K562 (cell line): ENCODE results near the gene SMC6.

Experiments
- CTCF ChIP-seq, 3 experiments: IDR thresholded peaks in 2 of 3; conservative IDR thresholded peaks in 1 of 3; 2 replicates each; pipeline ENCODE4 v1.5.1; 2011 to 2012; ENCODE audit warnings: low read length in 3 of 3, mild to moderate bottlenecking in 3 of 3, control low read depth in 2 of 3, improper control_type of control experiment in 1 of 3, inconsistent platforms in 1 of 3, low read depth in 1 of 3, mixed read lengths in 1 of 3, moderate library complexity in 1 of 3; ENCODE audit not compliant: insufficient read depth in 2 of 3
- MYC ChIP-seq, 2 experiments: fragments of 250-450 bp in 1 of 2; sonication (Bioruptor Pico) in 1 of 2; IDR thresholded peaks; 2 replicates each; pipeline versions ENCODE4 v1.5.1 to v1.6.1; 2012 to 2021; ENCODE audit warnings: low read depth in 2 of 2, borderline replicate concordance in 1 of 2, improper control_type of control experiment in 1 of 2, low read length in 1 of 2, mild to moderate bottlenecking in 1 of 2, moderate library complexity in 1 of 2
- PRDM10 ChIP-seq: fragments of 450-650 bp; IDR thresholded peaks from 2 replicates; pipeline ENCODE4 v1.6.1; 2018; ENCODE audit not compliant: partially characterized antibody
- SP1 ChIP-seq: sonication (generic); formaldehyde crosslinking; IDR thresholded peaks from 2 replicates; pipeline ENCODE4 v1.8.1; 2022; ENCODE audit warnings: mild to moderate bottlenecking, missing genetic modification reagents
- STAG1 ChIP-seq: sonication (generic); formaldehyde crosslinking; IDR thresholded peaks from 2 replicates; pipeline ENCODE4 v1.5.0; 2020; ENCODE audit warnings: missing genetic modification reagents, borderline replicate concordance
- YY1 ChIP-seq, 3 experiments: IDR thresholded peaks; 2 replicates each; pipeline ENCODE4 v1.6.1; 2011; ENCODE audit warnings: low read length in 2 of 3, mild to moderate bottlenecking in 2 of 3, moderate library complexity in 2 of 3, borderline replicate concordance in 1 of 3, control low read depth in 1 of 3, low read depth in 1 of 3; ENCODE audit not compliant: insufficient read depth in 3 of 3, insufficient replicate concordance in 2 of 3, control insufficient read depth in 1 of 3, insufficient read length in 1 of 3; ENCODE audit errors: extremely low read depth in 1 of 3
- ZNF232 ChIP-seq: sonication (generic); formaldehyde crosslinking; IDR thresholded peaks from 2 replicates; pipeline ENCODE4 v1.8.0; 2022; ENCODE audit warnings: mild to moderate bottlenecking, missing genetic modification reagents
- ZSCAN32 ChIP-seq: fragments of 450-650 bp; formaldehyde crosslinking; IDR thresholded peaks from 2 replicates; pipeline ENCODE4 v1.4.0; 2020; ENCODE audit warnings: mild to moderate bottlenecking, moderate library complexity

GRCh38 chr2:17627434-17627833 lies 126.2 kb downstream of the SMC6 start:
- TF ChIP-seq ZSCAN32 (CRISPR knock-in tag) (no peak), STAG1 (CRISPR knock-in tag) (no peak), CTCF (IDR thresholded peaks at IDR 0.05 in 2 of 3, conservative IDR thresholded peaks at IDR 0.05 in 1 of 3; ENCODE audit: insufficient read depth in 2 of 3, low read depth in 1 of 3, low read length in 3 of 3) (no peak), SP1 (CRISPR knock-in tag) (no peak), YY1 (IDR thresholded peaks at IDR 0.05; ENCODE audit: borderline replicate concordance in 1 of 3, control insufficient read depth in 1 of 3, extremely low read depth in 1 of 3, insufficient read depth in 3 of 3, insufficient read length in 1 of 3, insufficient replicate concordance in 2 of 3, low read depth in 1 of 3, low read length in 2 of 3) (no peak), PRDM10 (no peak), MYC (IDR thresholded peaks at IDR 0.05; ENCODE audit: low read depth, low read length) (no peak), MYC (CRISPR knock-in tag; IDR thresholded peaks at IDR 0.05; ENCODE audit: borderline replicate concordance, low read depth) (no peak), ZNF232 (CRISPR knock-in tag) (no peak)
